ENCODE data around the gene FMNL2. TPM values are rescaled to one million over a fixed set of nuclear protein-coding genes. Genes with fewer than 3 reads are reported as not detected.
A peak's percentile ranks its signal among the peaks of the same experiment; 100 is the strongest.

The FMNL2 gene
- total RNA-seq, 4 donors from 2014 or later = 25.2 to 35.0 (median 27.4) TPM

GRCh38 chr2:152584301-152584700, 249.3 kb downstream of the FMNL2 start:
- H3K4me1 ChIP-seq = peaks cover 0 to 19% (median 4%) of the 10 kb centered on the region in 3 donors
- H3K27ac ChIP-seq = no peak overlapping the region
- no peak overlapping the region for H3K4me3 ChIP-seq
- H3K9me3 ChIP-seq = no peaks in the 10 kb centered on the region
- H3K36me3 ChIP-seq = peaks cover 0 to 10% of the 10 kb centered on the region in 2 donors
- TF ChIP-seq EP300 (IDR thresholded peaks at IDR 0.05) (no peak), CTCF (IDR thresholded peaks at IDR 0.05) (no peak), POLR2A (IDR thresholded peaks at IDR 0.05) (no peak), POLR2AphosphoS5 (IDR thresholded peaks at IDR 0.05) (no peak)
- no peaks in the 10 kb centered on the region for H3K27me3 ChIP-seq
- ATAC-seq = no peak
- 78 to 81% methylated on average over 3 of the region's 3 CpGs for WGBS, 2 donors (ENCODE audit: low coverage in 1 of 2)

DNA sequence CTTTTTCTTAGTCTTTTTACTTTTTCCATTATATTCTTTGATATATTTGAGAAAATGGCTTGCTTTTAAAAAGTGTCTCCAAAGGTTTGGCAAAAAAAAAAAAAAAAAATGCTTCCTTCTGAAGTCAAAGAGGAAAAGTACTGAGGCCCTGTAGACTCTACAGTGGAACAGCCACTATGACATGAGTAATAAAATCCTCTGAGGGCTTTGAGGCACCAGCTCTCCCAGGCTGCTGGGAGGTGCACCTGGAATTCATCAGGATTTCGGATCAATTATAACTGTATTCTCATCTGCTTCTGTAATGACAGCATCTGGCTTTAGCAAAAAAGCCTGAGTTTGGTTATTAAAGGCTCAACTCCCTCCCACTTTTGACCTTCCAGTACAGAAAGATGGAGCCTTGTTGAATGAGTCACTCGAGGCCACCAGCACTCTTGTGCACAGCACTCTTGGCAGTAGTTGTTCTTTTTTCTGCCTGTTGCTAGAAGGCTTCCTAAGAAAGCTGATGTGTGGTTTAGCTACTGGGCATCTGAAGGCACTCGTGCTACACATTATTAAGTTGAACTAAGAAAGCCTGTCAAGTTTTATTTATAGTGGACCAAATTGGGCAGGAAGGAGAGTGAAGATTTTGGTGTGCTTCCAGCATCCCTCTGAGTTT, 251.0 kb downstream of the FMNL2 start:
- peaks cover 0 to 19% (median 4%) of the 10 kb centered on the region in 3 donors for H3K4me1 ChIP-seq
- no peaks in the 10 kb centered on the region for H3K9me3 ChIP-seq
- peak; percentile 66 for ATAC-seq
- H3K27ac ChIP-seq = peak overlapping the region in 1 of 4 donors; percentile 12
- 13 to 36% methylated on average over 2 to 3 of the region's 3 CpGs for WGBS, 2 donors (ENCODE audit: low coverage in 1 of 2)
- H3K4me3 ChIP-seq = no peak overlapping the region
- TF ChIP-seq CTCF (IDR thresholded peaks at IDR 0.05) (no peak), EP300 (IDR thresholded peaks at IDR 0.05) (no peak), POLR2A (IDR thresholded peaks at IDR 0.05) (no peak), POLR2AphosphoS5 (IDR thresholded peaks at IDR 0.05) (peak; percentile 56)
- no peaks in the 10 kb centered on the region for H3K27me3 ChIP-seq
- peaks cover 0 to 8% of the 10 kb centered on the region in 2 donors for H3K36me3 ChIP-seq

GRCh38 chr2:152587187-152587947, 252.4 kb downstream of the FMNL2 start:
- Histone ChIP-seq H3K4me1 (peaks cover 0 to 19% (median 4%) of the 10 kb centered on the region in 3 donors), H3K27ac (no peak overlapping the region), H3K9me3 (no peaks in the 10 kb centered on the region), H3K27me3 (no peaks in the 10 kb centered on the region), H3K4me3 (no peak overlapping the region), H3K36me3 (peaks cover 0 to 4% of the 10 kb centered on the region in 2 donors)
- WGBS, 2 donors (ENCODE audit: low coverage in 1 of 2) = 67 to 83% methylated on average over 3 to 7 of the region's 7 CpGs
- no peak for TF ChIP-seq POLR2A (IDR thresholded peaks at IDR 0.05)
- no peak for ATAC-seq

DNA sequence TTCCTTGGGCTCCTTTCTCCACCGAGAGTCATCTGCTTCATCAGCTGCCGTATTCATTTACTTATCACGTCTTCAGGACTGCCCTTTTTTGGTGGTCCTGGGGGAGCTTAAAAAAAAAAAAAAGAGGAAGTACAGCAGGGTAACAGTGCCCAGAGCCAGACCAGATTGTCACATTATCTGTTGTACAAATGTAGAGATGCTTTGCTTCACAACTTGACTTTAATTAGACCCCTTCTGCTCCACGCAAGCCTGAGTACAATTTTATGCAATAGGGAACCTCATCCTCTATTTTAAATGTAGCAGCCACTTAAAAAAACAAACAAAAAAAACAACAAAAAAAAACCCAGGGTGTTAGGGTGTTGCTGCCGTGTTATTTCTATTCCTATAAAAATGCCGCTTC, 254.0 kb downstream of the FMNL2 start:
- WGBS, 2 donors (ENCODE audit: low coverage in 1 of 2) = 80 to 82% methylated on average over 4 to 6 of the region's 6 CpGs
- Histone ChIP-seq H3K4me3 (no peak overlapping the region), H3K9me3 (no peaks in the 10 kb centered on the region), H3K36me3 (peaks cover 0 to 4% of the 10 kb centered on the region in 2 donors), H3K27ac (no peak overlapping the region), H3K27me3 (no peaks in the 10 kb centered on the region), H3K4me1 (peaks cover 0 to 19% (median 4%) of the 10 kb centered on the region in 3 donors)
- TF ChIP-seq POLR2A (IDR thresholded peaks at IDR 0.05) (no peak), CTCF (IDR thresholded peaks at IDR 0.05) (no peak), POLR2AphosphoS5 (IDR thresholded peaks at IDR 0.05) (no peak), EP300 (IDR thresholded peaks at IDR 0.05) (no peak)
- no peak for ATAC-seq

GRCh38 chr2:152594022-152594766, 259.2 kb downstream of the FMNL2 start:
- 77 to 84% methylated on average over 4 to 5 of the region's 6 CpGs for WGBS, 2 donors (ENCODE audit: low coverage in 1 of 2)
- H3K27me3 ChIP-seq = no peaks in the 10 kb centered on the region
- H3K4me1 ChIP-seq = peaks cover 0 to 9% (median 0%) of the 10 kb centered on the region in 3 donors
- ATAC-seq = peak; percentile 69
- H3K9me3 ChIP-seq = no peaks in the 10 kb centered on the region
- peak overlapping the region in 2 of 4 donors; percentile 44 to 48 for H3K27ac ChIP-seq
- TF ChIP-seq POLR2AphosphoS5 (IDR thresholded peaks at IDR 0.05) = no peak
- no peak for TF ChIP-seq EP300 (IDR thresholded peaks at IDR 0.05)
- TF ChIP-seq CTCF (IDR thresholded peaks at IDR 0.05) = no peak
- TF ChIP-seq POLR2A (IDR thresholded peaks at IDR 0.05) = no peak
- peaks cover 0 to 13% of the 10 kb centered on the region in 2 donors for H3K36me3 ChIP-seq
- no peak overlapping the region for H3K4me3 ChIP-seq
